ENCODE results near the gene MOB2. TPM values are rescaled to one million over a fixed set of nuclear protein-coding genes. Genes with fewer than 3 reads are reported as not detected.

The MOB2 gene
- total RNA-seq, 2 donors from 2014 or later: 30.7 to 31.0 TPM

DNA sequence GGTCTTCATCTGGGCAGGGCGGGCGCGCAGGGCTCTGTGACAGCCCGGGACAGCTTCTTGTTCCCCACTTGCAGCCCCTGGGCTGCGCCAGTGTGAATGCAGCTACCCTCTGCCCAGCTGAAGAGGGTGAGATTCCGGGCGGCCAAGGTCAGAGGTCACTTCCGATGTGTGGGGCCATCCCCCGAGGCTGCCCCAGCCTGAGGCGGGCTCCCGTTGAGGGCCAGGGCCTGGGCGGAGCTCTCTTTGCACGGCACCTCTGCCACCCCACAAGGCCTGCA is 23.9 kb downstream of the MOB2 start:
- Mint-ChIP-seq H3K27me3 (ENCODE audit: low read depth) (no peaks in the 10 kb centered on the region), H3K36me3 (ENCODE audit: insufficient read depth in 2 of 2) (no peaks in the 10 kb centered on the region), H3K9me3 (no peaks in the 10 kb centered on the region), H3K27ac (no peak overlapping the region), H3K4me1 (ENCODE audit: low read depth) (no peaks in the 10 kb centered on the region), H3K4me3 (no peak overlapping the region)
- ATAC-seq (replicated peaks in 1 of 2) (no peak), DNase-seq (no peak)

DNA sequence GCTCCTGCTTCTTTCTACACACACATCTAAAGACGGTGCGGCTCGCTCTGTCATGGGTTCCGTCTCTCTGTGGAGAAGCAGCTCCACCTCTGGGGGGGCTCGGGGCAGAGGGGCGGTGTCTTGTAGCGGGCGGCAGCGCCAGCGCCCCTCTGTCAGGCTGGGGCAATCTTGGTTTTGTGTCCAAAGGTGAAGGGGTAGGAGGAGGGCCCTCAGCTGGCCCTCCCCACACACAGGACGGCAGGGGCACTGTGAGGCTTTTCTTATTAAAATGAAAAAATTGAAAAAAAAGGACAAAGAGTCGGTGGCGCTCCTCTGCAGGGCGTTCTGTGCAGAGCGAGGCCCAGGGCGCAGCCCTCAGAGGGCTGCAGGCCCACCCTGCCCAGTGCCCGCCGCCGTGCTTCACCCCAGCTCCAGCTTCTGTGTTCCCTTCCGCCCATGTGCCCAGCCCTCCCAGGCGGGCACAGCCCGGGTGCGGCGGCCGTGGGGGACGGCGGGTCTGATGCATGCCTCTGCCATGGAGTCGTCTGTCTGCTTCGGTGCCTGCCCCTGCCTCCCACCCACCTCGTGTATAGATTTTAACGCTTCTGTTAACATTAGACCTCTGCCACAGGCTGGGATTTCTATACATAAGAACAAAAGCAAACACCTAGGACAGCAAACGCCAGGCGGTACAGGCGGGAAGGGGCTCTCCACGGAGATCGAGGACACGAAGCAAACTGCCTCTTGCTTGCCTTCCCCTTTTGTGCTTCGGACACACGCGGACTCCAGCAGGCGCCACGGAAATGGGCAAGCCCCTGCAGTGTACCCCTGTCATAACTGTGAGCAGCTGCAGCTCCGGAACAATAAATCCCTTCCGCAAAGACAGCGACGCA is 24.5 kb downstream of the MOB2 start:
- no peaks in the 10 kb centered on the region for H3K4me1 Mint-ChIP-seq (ENCODE audit: low read depth)
- no peaks in the 10 kb centered on the region for H3K27me3 Mint-ChIP-seq (ENCODE audit: low read depth)
- ATAC-seq (replicated peaks in 1 of 2) (no peak), DNase-seq (no peak)
- no peak overlapping the region for H3K4me3 Mint-ChIP-seq
- no peak overlapping the region for H3K27ac Mint-ChIP-seq
- no peaks in the 10 kb centered on the region for H3K36me3 Mint-ChIP-seq (ENCODE audit: insufficient read depth in 2 of 2)
- no peaks in the 10 kb centered on the region for H3K9me3 Mint-ChIP-seq

DNA sequence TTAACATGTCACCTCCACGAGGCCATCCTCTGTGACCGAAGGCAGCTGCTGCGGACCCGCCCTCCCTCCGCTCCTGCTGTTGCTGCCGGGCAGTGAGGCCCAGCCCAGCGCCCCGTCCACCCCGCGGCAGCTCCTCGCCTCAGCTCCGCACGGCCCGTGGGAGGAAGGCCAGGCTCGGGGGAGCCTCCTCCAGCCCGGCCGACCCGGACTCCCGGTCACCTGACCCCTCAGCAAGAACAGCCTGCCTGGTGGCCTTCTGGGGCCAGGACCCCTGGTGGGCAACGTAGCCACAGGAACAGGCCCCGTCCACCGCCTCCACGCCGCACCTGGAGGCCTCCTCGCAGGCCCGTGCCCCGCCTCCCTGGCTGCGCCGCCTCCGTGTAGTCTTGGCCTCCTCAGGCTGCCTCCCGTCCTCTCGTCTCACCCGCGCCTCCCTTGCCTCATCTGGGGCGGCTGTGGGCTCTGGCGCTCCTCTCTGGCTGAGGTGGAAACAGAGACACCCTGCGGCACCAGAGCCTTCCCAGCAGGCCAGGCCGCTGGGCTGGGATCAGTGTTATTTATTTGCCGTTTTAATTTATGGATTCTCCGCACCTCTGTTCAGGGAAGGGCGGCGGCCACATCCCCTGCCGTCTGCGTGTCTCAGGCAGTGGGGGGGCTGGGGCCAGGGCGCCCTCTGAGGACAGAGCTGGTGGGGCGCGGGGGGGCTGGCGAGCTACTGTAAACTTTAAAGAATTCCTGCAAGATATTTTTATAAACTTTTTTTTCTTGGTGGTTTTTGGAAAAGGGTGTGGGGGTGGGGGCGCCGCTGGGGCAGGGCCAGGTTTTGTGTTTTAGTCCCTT is 25.4 kb downstream of the MOB2 start:
- H3K4me1 Mint-ChIP-seq (ENCODE audit: low read depth): no peaks in the 10 kb centered on the region
- no peak overlapping the region for H3K4me3 Mint-ChIP-seq
- no peaks in the 10 kb centered on the region for H3K36me3 Mint-ChIP-seq (ENCODE audit: insufficient read depth in 2 of 2)
- DNase-seq (no peak), ATAC-seq (replicated peaks in 1 of 2) (no peak)
- no peaks in the 10 kb centered on the region for H3K27me3 Mint-ChIP-seq (ENCODE audit: low read depth)
- H3K9me3 Mint-ChIP-seq: no peaks in the 10 kb centered on the region
- no peak overlapping the region for H3K27ac Mint-ChIP-seq

DNA sequence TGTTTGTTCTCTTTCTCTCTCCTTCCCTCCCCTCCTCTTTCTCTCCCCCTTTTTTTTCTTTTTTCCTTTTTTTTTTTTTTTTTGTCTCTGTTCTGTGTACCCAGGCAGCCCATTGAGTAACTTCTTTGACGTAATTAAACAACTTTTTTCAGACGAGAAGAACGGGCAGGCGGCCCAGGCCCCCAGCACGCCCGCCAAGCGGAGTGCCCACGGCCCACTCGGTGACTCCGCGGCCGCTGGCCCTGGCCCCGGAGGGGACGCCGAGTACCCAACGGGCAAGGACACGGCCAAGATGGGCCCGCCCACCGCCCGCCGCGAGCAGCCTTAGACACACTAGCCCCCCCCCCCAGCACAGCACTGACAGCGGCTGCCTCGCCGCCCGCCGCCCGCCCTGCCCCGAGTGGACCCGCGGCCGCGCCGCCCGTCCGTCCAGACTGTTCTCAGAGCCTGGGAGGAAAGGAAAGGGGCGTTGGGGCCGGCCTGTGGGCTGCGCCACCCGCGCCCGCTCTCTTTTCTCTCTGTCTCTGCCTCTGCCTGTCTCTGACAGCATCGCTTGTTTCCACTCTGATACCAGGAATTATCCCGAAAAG is 26.1 kb downstream of the MOB2 start:
- no peaks in the 10 kb centered on the region for H3K9me3 Mint-ChIP-seq
- DNase-seq (no peak), ATAC-seq (replicated peaks in 1 of 2) (no peak)
- no peak overlapping the region for H3K27ac Mint-ChIP-seq
- H3K4me3 Mint-ChIP-seq: no peak overlapping the region
- no peaks in the 10 kb centered on the region for H3K4me1 Mint-ChIP-seq (ENCODE audit: low read depth)
- H3K36me3 Mint-ChIP-seq (ENCODE audit: insufficient read depth in 2 of 2): no peaks in the 10 kb centered on the region
- no peaks in the 10 kb centered on the region for H3K27me3 Mint-ChIP-seq (ENCODE audit: low read depth)

DNA sequence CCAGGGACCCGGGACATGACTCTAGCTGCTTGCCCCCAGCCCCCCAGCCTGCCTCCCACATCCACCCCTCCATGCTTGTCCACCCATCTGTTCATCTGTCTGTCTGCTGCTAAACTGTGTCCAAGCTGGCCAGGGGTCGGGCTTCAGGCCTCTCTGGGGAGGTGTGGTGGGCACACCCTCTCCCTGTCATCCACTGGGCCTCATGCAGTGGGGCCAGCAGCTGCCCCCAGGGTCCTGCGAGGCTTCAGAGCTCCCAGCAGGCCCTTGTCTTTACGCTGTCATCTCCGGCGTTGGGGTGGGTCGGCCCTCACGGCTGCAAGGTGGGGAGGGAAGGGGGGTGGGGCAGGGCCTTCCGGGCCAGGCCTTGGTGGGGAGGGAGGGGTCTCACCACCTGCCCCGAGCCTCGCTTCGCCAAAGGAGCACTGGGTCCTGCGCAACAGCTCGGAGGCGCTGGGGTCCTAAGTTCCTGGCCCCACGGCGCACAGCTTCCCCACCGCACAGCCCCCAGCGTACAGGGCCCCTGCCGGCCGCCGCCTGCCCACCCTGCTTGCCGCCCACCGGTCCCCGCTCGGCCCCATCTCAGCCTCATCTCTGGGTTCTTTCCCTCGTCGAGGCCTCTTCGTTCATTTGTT is 26.7 kb downstream of the MOB2 start:
- Mint-ChIP-seq H3K4me3 (no peak overlapping the region), H3K27ac (no peak overlapping the region), H3K9me3 (no peaks in the 10 kb centered on the region), H3K27me3 (ENCODE audit: low read depth) (no peaks in the 10 kb centered on the region), H3K36me3 (ENCODE audit: insufficient read depth in 2 of 2) (no peaks in the 10 kb centered on the region), H3K4me1 (ENCODE audit: low read depth) (no peaks in the 10 kb centered on the region)
- DNase-seq: no peak
- no peak for ATAC-seq (replicated peaks in 1 of 2)

DNA sequence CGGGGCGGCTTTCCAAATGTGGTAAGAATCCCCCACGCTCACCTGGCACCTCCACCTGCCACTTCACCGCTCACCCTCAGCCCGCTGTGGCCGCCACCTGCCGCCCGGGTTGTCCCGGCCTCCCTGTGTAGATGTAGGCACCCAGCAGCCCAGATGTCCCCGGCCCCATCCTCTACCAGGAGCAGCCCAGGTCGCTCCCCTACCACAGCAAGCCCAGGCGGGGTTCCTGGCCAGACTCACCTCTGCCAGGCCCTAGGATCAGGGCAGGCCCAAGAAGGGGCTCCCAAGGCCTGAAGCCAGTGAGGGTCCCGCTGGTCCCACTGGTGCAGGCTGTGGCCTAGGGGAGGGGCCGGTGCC is 27.4 kb downstream of the MOB2 start:
- Mint-ChIP-seq H3K9me3 (no peaks in the 10 kb centered on the region), H3K36me3 (ENCODE audit: insufficient read depth in 2 of 2) (no peaks in the 10 kb centered on the region), H3K4me1 (ENCODE audit: low read depth) (no peaks in the 10 kb centered on the region), H3K27ac (no peak overlapping the region), H3K4me3 (no peak overlapping the region), H3K27me3 (ENCODE audit: low read depth) (no peaks in the 10 kb centered on the region)
- DNase-seq (no peak), ATAC-seq (replicated peaks in 1 of 2) (no peak)

DNA sequence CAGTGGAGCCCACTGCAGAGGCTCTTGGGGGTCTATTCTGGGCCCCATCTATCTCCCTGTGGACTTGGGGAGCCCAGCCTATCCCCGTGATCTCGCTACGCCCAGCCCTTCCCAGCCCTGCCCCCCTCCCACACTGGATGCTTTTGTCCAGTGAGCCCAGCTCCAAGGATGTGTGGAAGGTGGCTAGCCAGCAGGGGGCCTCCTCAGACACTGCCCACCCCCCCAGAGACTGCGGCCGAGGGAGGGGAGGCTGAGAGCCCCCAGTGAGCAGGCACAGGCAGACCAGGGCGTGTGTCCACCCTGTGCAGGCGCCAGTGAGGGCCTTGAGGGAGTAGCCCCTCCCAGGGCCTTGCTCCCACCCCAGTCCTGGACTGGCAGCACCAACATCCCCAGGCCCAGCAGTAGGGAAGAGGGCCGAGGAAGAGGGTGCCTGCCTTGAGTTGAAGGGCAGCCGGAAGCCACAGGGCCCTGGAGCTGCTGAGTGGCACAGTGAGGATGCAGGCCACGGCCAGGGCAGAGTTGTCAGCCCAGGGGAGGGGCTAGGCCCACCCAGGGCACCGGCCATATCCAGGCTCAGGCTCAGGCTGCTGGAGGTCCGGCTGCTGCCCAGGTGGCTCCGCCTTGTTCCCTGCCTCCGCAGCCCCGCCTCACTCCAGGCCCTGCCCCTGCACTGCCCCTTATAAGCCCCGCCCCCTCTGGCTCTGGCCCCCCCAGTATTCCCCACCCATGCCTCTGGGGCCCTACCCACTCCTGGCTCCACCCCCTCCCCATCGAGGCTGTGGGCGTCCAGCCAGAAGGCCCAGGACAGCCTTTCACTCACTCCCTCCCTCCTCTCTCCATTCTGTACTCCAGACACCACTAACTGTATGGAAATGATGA is 28.0 kb downstream of the MOB2 start:
- Mint-ChIP-seq H3K4me3 (no peak overlapping the region), H3K36me3 (ENCODE audit: insufficient read depth in 2 of 2) (no peaks in the 10 kb centered on the region), H3K9me3 (no peaks in the 10 kb centered on the region), H3K27ac (no peak overlapping the region), H3K4me1 (ENCODE audit: low read depth) (no peaks in the 10 kb centered on the region), H3K27me3 (ENCODE audit: low read depth) (no peaks in the 10 kb centered on the region)
- no peak for DNase-seq
- no peak for ATAC-seq (replicated peaks in 1 of 2)

DNA sequence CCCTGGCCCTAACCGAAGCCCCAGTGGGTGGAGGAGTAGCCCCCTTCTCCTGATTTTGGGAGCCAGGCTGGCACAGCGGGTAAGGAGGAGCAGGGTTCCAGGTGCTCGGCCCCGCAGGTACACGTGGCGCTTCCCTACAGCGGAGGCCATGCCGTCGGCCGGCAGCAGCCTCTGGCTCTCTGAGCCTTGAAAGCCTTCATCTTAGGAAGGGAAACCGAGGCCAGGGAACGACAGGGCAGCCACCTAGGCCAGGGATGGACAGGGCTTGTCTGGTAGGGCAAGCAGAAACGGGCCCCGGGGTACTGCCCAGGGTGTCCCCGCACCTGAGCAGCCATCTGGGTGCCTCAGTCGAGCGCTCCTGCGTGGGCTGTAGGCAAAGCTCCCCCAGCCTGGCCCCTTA is 28.7 kb downstream of the MOB2 start:
- H3K4me1 Mint-ChIP-seq (ENCODE audit: low read depth): no peaks in the 10 kb centered on the region
- DNase-seq (no peak), ATAC-seq (replicated peaks in 1 of 2) (no peak)
- no peaks in the 10 kb centered on the region for H3K36me3 Mint-ChIP-seq (ENCODE audit: insufficient read depth in 2 of 2)
- H3K4me3 Mint-ChIP-seq: no peak overlapping the region
- H3K27me3 Mint-ChIP-seq (ENCODE audit: low read depth): no peaks in the 10 kb centered on the region
- no peak overlapping the region for H3K27ac Mint-ChIP-seq
- no peaks in the 10 kb centered on the region for H3K9me3 Mint-ChIP-seq

DNA sequence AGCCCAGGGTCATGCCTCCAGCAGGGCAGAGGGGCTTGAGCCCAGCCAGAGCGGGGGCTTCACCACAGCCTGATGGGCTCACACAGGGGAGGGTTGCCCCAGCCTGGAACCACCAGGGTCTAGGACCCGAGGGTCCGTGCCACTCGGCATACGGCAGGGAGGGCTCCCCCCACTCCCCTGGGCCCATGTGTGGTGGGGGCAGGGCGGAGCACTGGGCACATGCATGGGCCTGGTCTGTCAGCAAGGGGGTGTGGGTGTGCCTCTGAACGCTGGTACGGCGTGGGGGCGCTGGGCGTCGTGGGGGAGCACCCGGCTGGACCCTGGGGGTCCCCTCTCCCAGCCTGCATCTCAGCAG is 29.3 kb downstream of the MOB2 start:
- Mint-ChIP-seq H3K27ac (no peak overlapping the region), H3K4me3 (no peak overlapping the region), H3K9me3 (no peaks in the 10 kb centered on the region), H3K4me1 (ENCODE audit: low read depth) (no peaks in the 10 kb centered on the region), H3K36me3 (ENCODE audit: insufficient read depth in 2 of 2) (no peaks in the 10 kb centered on the region), H3K27me3 (ENCODE audit: low read depth) (no peaks in the 10 kb centered on the region)
- DNase-seq: no peak
- ATAC-seq (replicated peaks in 1 of 2): no peak

DNA sequence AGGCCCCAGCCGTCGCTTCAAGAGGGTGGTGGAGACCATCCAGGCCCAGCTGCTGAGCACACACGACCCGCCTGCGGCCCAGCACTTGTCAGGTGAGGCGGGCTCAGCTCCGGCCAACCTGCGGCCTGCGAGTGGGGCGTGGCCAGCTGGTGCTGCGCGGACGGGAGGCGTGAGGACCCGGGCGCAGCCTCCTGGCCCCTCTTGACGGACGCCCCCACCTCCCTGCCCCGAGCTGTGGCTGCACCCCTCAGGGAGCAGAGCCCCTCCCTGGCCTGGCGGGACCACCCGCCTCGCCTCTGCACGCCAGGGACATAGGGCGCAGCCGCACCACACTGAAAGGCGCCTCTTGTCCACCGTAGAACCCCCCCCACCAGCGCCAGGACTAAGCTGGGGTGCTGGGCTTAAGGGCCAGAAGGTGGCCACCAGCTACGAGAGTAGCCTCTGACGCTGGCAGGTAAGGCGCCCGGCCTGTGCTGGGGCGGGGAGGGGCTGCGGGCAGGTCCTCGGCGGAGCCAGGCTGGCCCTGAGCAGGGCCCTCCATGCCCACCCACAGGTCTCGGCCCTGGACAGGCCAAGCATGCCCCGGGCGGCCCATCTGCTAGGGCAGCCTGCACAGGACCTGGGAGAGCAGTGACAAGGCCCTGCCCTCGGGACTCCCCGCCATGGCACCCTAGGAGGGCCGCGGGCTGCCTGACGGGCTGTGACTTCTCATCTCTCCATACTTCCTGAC is 29.8 kb downstream of the MOB2 start:
- no peak for ATAC-seq (replicated peaks in 1 of 2)
- Mint-ChIP-seq H3K36me3 (ENCODE audit: insufficient read depth in 2 of 2) (no peaks in the 10 kb centered on the region), H3K4me3 (no peak overlapping the region), H3K4me1 (ENCODE audit: low read depth) (no peaks in the 10 kb centered on the region), H3K27me3 (ENCODE audit: low read depth) (no peaks in the 10 kb centered on the region), H3K9me3 (no peaks in the 10 kb centered on the region), H3K27ac (no peak overlapping the region)
- DNase-seq: no peak

DNA sequence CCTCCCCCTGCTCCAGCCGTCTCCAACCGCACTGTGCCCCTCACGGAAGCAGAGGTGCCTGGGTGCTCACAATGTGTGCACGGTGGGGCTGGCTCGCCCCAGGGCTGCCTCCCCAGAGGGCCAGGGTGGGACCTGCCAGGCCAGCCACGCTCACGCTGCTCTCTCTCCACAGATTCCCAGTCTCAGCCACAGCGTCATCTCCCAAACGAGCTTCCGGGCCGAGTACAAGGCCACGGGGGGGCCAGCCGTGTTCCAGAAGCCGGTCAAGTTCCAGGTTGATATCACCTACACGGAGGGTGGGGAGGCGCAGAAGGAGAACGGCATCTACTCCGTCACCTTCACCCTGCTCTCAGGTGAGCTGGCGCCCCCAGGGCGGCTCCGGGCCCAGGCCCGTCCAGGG is 30.4 kb downstream of the MOB2 start:
- H3K4me1 Mint-ChIP-seq (ENCODE audit: low read depth): no peaks in the 10 kb centered on the region
- no peak overlapping the region for H3K27ac Mint-ChIP-seq
- no peaks in the 10 kb centered on the region for H3K36me3 Mint-ChIP-seq (ENCODE audit: insufficient read depth in 2 of 2)
- DNase-seq: no peak
- no peaks in the 10 kb centered on the region for H3K9me3 Mint-ChIP-seq
- H3K27me3 Mint-ChIP-seq (ENCODE audit: low read depth): no peaks in the 10 kb centered on the region
- no peak for ATAC-seq (replicated peaks in 1 of 2)
- H3K4me3 Mint-ChIP-seq: no peak overlapping the region

DNA sequence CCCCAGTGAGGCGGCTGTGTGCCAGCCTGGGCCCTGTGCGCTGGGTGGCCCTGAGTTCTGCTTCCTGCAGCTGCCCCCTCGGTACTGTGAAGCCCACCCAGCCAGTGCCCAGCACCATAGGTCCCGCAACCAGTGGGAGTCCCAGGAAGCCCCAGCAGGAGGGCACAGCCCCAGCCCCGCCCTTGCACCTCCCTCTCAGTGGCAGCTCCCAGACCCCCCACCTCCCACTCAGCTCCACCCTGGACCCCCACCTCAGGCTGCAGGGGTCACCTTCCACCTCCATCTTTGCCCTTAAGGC is 30.9 kb downstream of the MOB2 start:
- no peak for ATAC-seq (replicated peaks in 1 of 2)
- H3K9me3 Mint-ChIP-seq: no peaks in the 10 kb centered on the region
- H3K27me3 Mint-ChIP-seq (ENCODE audit: low read depth): no peaks in the 10 kb centered on the region
- DNase-seq: no peak
- H3K36me3 Mint-ChIP-seq (ENCODE audit: insufficient read depth in 2 of 2): no peaks in the 10 kb centered on the region
- H3K4me1 Mint-ChIP-seq (ENCODE audit: low read depth): no peaks in the 10 kb centered on the region
- H3K4me3 Mint-ChIP-seq: no peak overlapping the region
- H3K27ac Mint-ChIP-seq: no peak overlapping the region
